Measurements from ENCODE around the gene ATP2C2.

GRCh38 chr16:84434800-84435199 is 66.5 kb downstream of the ATP2C2 start:
- TF ChIP-seq BHLHE40 (IDR thresholded peaks at IDR 0.05; ENCODE audit: borderline replicate concordance) (no peak), HDGF (IDR thresholded peaks at IDR 0.05; ENCODE audit: borderline replicate concordance) (no peak), SP1 (IDR thresholded peaks at IDR 0.05) (no peak), FOXA1 (IDR thresholded peaks at IDR 0.05) (no peak), FOXM1 (IDR thresholded peaks at IDR 0.05; ENCODE audit: borderline replicate concordance) (no peak), LEF1 (IDR thresholded peaks at IDR 0.05; ENCODE audit: borderline replicate concordance) (no peak)
